PC-3 (cell line): Measurements from ENCODE around the gene PML.

Source experiments
- EZH2 ChIP-seq: fragments of 300-600 bp; sonication (generic); IDR thresholded peaks from one replicate; pipeline ENCODE4 v1.6.1; 2017; ENCODE audit warnings: antibody characterized with exemption, mild to moderate bottlenecking, low read length; ENCODE audit not compliant: unreplicated experiment
- TF ChIP-seq, protein P1 (sequence below): fragments of 300-600 bp; sonication (generic); conservative IDR thresholded peaks from 2 replicates; pipeline ENCODE4 v1.5.1; 2017; ENCODE audit warnings: antibody characterized with exemption, low read depth, mild to moderate bottlenecking, low read length

DNA sequence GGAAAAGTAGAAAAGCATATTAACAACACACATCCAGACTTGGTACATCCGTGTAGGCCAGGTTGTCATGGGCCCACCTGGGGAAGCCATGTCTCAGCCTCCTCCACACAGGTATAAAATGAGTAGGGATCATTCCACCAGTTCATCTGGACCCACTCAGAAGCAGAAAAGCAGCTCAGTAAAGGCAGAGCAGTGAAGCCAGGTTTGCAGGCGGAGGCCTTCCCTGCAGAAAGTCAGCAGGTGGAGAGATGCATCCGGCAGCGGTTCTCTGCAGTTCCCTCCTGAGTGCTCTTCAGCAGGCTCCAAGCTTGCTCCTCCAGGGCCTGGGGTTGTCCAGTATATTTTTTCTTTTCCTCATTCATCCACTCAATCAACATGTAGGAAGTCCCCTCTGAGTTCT is 46.1 kb upstream of the PML start:
- TF ChIP-seq, protein P1, sequence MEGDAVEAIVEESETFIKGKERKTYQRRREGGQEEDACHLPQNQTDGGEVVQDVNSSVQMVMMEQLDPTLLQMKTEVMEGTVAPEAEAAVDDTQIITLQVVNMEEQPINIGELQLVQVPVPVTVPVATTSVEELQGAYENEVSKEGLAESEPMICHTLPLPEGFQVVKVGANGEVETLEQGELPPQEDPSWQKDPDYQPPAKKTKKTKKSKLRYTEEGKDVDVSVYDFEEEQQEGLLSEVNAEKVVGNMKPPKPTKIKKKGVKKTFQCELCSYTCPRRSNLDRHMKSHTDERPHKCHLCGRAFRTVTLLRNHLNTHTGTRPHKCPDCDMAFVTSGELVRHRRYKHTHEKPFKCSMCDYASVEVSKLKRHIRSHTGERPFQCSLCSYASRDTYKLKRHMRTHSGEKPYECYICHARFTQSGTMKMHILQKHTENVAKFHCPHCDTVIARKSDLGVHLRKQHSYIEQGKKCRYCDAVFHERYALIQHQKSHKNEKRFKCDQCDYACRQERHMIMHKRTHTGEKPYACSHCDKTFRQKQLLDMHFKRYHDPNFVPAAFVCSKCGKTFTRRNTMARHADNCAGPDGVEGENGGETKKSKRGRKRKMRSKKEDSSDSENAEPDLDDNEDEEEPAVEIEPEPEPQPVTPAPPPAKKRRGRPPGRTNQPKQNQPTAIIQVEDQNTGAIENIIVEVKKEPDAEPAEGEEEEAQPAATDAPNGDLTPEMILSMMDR: no peak
- no peak for TF ChIP-seq EZH2
